Liver (tissue), 3 donors: Measurements from ENCODE around the gene RNF10.

Experiments used
- GABPA ChIP-seq, 2 donors: IDR thresholded peaks in 1 of 2; conservative IDR thresholded peaks in 1 of 2; 2 replicates each; pipeline ENCODE4 v1.6.1; 2016; ENCODE audit warnings: antibody characterized with exemption in 2 of 2, mild to moderate bottlenecking in 1 of 2, moderate library complexity in 1 of 2
- JUND ChIP-seq, 2 donors: IDR thresholded peaks; 2 replicates each; pipeline ENCODE4 v1.6.1; 2016; ENCODE audit warnings: antibody characterized with exemption in 2 of 2
- SP1 ChIP-seq: IDR thresholded peaks from 2 replicates; pipeline ENCODE4 v1.6.1; 2018; ENCODE audit warnings: antibody characterized with exemption, mild to moderate bottlenecking
- TAF1 ChIP-seq: conservative IDR thresholded peaks from 2 replicates; pipeline ENCODE4 v1.6.1; 2016; ENCODE audit warnings: antibody characterized with exemption, mild to moderate bottlenecking
- YY1 ChIP-seq: IDR thresholded peaks from 2 replicates; pipeline ENCODE4 v1.6.1; 2016; ENCODE audit warnings: antibody characterized with exemption, mild to moderate bottlenecking
- TF ChIP-seq, protein P1 (sequence below): fragments of 150-350 bp; IDR thresholded peaks from 2 replicates; pipeline ENCODE4 v1.5.1; 2017; ENCODE audit warnings: improper control_type of control experiment, low read depth, low read length; ENCODE audit not compliant: missing input control
- TF ChIP-seq, protein P2 (sequence below): IDR thresholded peaks from 2 replicates; pipeline ENCODE4 v1.6.1; 2016; ENCODE audit warnings: antibody characterized with exemption
- donor health status: healthy.
- donor health status: healthy.

DNA sequence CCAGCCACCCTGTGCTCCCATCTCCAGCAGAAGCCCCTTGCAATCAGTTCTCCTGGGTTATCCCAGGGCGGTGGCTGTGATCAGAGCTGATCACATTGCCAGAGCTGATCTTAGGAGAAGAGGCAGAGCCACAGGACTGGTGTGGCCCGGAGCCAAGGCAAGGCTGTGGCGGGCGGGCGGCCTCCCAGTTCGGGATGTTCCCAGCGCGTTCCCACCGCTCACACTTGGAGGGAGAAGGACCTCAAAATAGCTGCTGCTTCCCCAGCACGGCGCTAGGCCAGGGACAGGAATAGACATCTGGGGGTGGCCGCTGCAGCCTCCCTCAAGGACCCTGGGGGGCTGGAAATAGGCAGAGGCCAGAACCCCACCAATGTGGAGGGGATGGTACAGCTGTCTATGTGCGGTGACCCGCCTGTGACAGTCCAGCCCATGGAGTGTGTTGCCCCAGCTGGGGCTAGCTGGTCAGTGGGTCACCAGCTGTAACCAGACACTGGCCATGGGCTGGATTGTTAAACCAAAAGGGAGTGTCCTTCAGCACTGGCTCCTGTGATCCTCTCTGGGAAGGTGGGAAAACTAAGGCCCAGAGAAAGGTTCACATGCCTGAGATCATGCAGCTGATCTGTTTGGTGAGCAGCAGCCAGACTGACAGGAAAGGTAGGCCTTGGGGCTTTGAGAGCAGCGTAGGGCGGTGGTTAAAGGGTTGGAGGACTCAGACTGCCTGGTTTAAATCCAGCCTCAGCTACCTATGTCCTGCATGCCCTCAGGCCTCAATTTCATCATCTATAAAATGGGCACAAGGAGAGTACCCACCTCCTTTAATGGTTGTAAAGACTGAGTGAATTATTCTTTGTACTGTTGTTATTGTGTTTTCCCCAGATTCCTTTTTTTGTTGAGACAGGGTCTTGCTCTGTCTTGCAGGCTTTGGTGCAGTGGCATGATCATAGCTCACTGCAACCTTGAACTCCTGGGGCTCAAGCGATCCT lies 55.1 kb downstream of the RNF10 start:
- TF ChIP-seq, protein P1, sequence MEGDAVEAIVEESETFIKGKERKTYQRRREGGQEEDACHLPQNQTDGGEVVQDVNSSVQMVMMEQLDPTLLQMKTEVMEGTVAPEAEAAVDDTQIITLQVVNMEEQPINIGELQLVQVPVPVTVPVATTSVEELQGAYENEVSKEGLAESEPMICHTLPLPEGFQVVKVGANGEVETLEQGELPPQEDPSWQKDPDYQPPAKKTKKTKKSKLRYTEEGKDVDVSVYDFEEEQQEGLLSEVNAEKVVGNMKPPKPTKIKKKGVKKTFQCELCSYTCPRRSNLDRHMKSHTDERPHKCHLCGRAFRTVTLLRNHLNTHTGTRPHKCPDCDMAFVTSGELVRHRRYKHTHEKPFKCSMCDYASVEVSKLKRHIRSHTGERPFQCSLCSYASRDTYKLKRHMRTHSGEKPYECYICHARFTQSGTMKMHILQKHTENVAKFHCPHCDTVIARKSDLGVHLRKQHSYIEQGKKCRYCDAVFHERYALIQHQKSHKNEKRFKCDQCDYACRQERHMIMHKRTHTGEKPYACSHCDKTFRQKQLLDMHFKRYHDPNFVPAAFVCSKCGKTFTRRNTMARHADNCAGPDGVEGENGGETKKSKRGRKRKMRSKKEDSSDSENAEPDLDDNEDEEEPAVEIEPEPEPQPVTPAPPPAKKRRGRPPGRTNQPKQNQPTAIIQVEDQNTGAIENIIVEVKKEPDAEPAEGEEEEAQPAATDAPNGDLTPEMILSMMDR: no peak
- TF ChIP-seq SP1: no peak
- TF ChIP-seq TAF1: no peak
- TF ChIP-seq, protein P2, sequence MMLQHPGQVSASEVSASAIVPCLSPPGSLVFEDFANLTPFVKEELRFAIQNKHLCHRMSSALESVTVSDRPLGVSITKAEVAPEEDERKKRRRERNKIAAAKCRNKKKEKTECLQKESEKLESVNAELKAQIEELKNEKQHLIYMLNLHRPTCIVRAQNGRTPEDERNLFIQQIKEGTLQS: no peak
- no peak for TF ChIP-seq GABPA (IDR thresholded peaks at IDR 0.05 in 1 of 2, conservative IDR thresholded peaks at IDR 0.05 in 1 of 2)
- no peak for TF ChIP-seq JUND (IDR thresholded peaks at IDR 0.05)
- no peak for TF ChIP-seq YY1
